ENCODE data around the gene TMX4. TPM values are rescaled to one million over a fixed set of nuclear protein-coding genes. Genes with fewer than 3 reads are reported as not detected.

TMX4 gene
- total and polyA plus RNA-seq, 2 of the 8 experiments (the other 6 are each of a cell fraction or from before 2014, with no cell fraction given): 2.1 to 7.8 TPM

- H4K20me1 ChIP-seq (replicated peaks in 1 of 2; ENCODE audit: control insufficient read depth in 1 of 2, insufficient read depth in 2 of 2, low read length in 2 of 2): no peaks in the 10 kb centered on the region
- no peak overlapping the region for H2BK5ac ChIP-seq (ENCODE audit: low read depth, low read length)
- H2AK5ac ChIP-seq (ENCODE audit: low read depth, low read length): no peak overlapping the region
- CTCF ChIA-PET (ENCODE audit: partially characterized antibody): interaction anchor here (0.7 to 3.9 kb wide), 2 partner anchors 15 to 1200 kb away, joined by 3 to 12 read pairs; no protein-coding TSS in a partner anchor
- H3K27me3 ChIP-seq (replicated peaks in 1 of 4; ENCODE audit: control insufficient read depth in 3 of 4, extremely low read depth in 1 of 4, insufficient read depth in 3 of 4, low read length in 3 of 4): no peaks in the 10 kb centered on the region
- POLR2A ChIA-PET (ENCODE audit: partially characterized antibody): no interaction called here
- no peak for DNase-seq (ENCODE audit: low read depth in 1 of 2, low spot score in 2 of 2)
- H3K14ac ChIP-seq (ENCODE audit: insufficient read length): no peak overlapping the region
- no peak overlapping the region for H3K9ac ChIP-seq (replicated peaks in 1 of 4; ENCODE audit: extremely low read depth in 1 of 4, low read depth in 3 of 4, low read length in 3 of 4)
- no peak overlapping the region for H4K91ac ChIP-seq (replicated peaks; ENCODE audit: insufficient read length, low read length)
- no peak overlapping the region for H3K27ac ChIP-seq (ENCODE audit: low read depth, low read length)
- H3K4me2 ChIP-seq (ENCODE audit: insufficient read depth in 1 of 2, low read depth in 2 of 2, low read length in 2 of 2): no peak overlapping the region
- no peak overlapping the region for H2BK15ac ChIP-seq (ENCODE audit: low read length)
- no peak overlapping the region for H2BK20ac ChIP-seq (ENCODE audit: low read length)
- no peaks in the 10 kb centered on the region for H3K9me3 ChIP-seq (ENCODE audit: insufficient read depth in 2 of 2, low read depth in 1 of 2, low read length in 1 of 2)
- H3K36me3 ChIP-seq (ENCODE audit: control insufficient read depth in 2 of 4, insufficient read depth in 4 of 4, low read length in 3 of 4): no peaks in the 10 kb centered on the region
- no peak overlapping the region for H3K18ac ChIP-seq (ENCODE audit: extremely low read depth, low read length)
- FAIRE-seq: no peak
- H2AFZ ChIP-seq (ENCODE audit: low read length): no peak overlapping the region
- 92% methylated on average over 3 of the region's 3 CpGs; no CpG with 5 or more reads in 1 of the 2 experiments for WGBS, 2 experiments (ENCODE audit: extremely low coverage in 1 of 2, insufficient coverage in 1 of 2, insufficient read length in 1 of 2, insufficient replicate concordance in 2 of 2, low coverage in 1 of 2, low lambda C conversion rate in 2 of 2, missing lambda C conversion rate in 1 of 2)
- H3K4me1 ChIP-seq (replicated peaks in 1 of 4; ENCODE audit: control insufficient read depth in 3 of 4, insufficient read depth in 4 of 4, low read length in 3 of 4): no peaks in the 10 kb centered on the region
- H4K5ac ChIP-seq (ENCODE audit: insufficient read length, low read depth, low read length): no peak overlapping the region
- H3K4me3 ChIP-seq (ENCODE audit: extremely low read depth in 1 of 4, insufficient read depth in 2 of 4, low read depth in 3 of 4, low read length in 4 of 4): no peak overlapping the region
- no peak overlapping the region for H2BK120ac ChIP-seq (replicated peaks; ENCODE audit: low read depth, low read length)
- no peak overlapping the region for H4K8ac ChIP-seq (ENCODE audit: extremely low read depth, insufficient read depth, low read length)
- no peak overlapping the region for H3K56ac ChIP-seq (replicated peaks; ENCODE audit: insufficient read length, low read depth, low read length)
- H3K79me2 ChIP-seq (ENCODE audit: control insufficient read depth in 1 of 2, insufficient read depth in 2 of 2, low read length in 2 of 2): no peaks in the 10 kb centered on the region
- no peaks in the 10 kb centered on the region for H3K79me1 ChIP-seq (ENCODE audit: low read depth, low read length)
- H3K23me2 ChIP-seq (ENCODE audit: low read depth, low read length): no peaks in the 10 kb centered on the region
- no peak overlapping the region for H3K23ac ChIP-seq (ENCODE audit: insufficient read length)
- no peak overlapping the region for H2BK12ac ChIP-seq (ENCODE audit: low read depth, low read length)
- no peak overlapping the region for H3K4ac ChIP-seq (replicated peaks; ENCODE audit: insufficient read length, low read depth, low read length)
- no peak for TF ChIP-seq SAP30 (IDR thresholded peaks at IDR 0.05; ENCODE audit: insufficient read depth, insufficient replicate concordance, low read length)
- TF ChIP-seq SP1 (IDR thresholded peaks at IDR 0.05; ENCODE audit: low read depth, low read length): no peak
- no peak for TF ChIP-seq POLR2A (IDR thresholded peaks at IDR 0.05; ENCODE audit: control extremely low read depth in 1 of 2, low read depth in 2 of 2, low read length in 2 of 2)
- TF ChIP-seq KDM4A (IDR thresholded peaks at IDR 0.05; ENCODE audit: low read depth, low read length, severe bottlenecking): no peak
- TF ChIP-seq HDAC2 (IDR thresholded peaks at IDR 0.05; ENCODE audit: borderline replicate concordance in 1 of 2, low read depth in 2 of 2, low read length in 2 of 2): no peak
- no peak for TF ChIP-seq CHD2 (IDR thresholded peaks at IDR 0.05; ENCODE audit: low read length)
- TF ChIP-seq EP300 (IDR thresholded peaks at IDR 0.05; ENCODE audit: borderline replicate concordance in 1 of 2, low read depth in 2 of 2, low read length in 2 of 2): no peak
- no peak for TF ChIP-seq NANOG (IDR thresholded peaks at IDR 0.05; ENCODE audit: insufficient read depth, low read depth, low read length, poor library complexity, severe bottlenecking)
- TF ChIP-seq CBX8 (IDR thresholded peaks at IDR 0.05; ENCODE audit: borderline replicate concordance, low read depth, low read length): no peak
- TF ChIP-seq EZH2 (IDR thresholded peaks at IDR 0.05; ENCODE audit: low read depth, low read length, severe bottlenecking): no peak
- no peak for TF ChIP-seq PHF8 (conservative IDR thresholded peaks at IDR 0.05; ENCODE audit: low read depth, low read length)
- no peak for TF ChIP-seq CHD1 (IDR thresholded peaks at IDR 0.05; ENCODE audit: low read depth, low read length)
- TF ChIP-seq RNF2 (IDR thresholded peaks at IDR 0.05; ENCODE audit: borderline replicate concordance, low read depth, low read length, missing control alignments, poor library complexity, severe bottlenecking): no peak
These were observed 53.4 kb downstream of the TMX4 start for GRCh38 chr20:7966176-7966575.

Measured in H1 (cell line).